DND-41 (cell line): Measurements from ENCODE around the gene IL15.
"Not testable (repeated sequence)": the region's sequence is repeated elsewhere in the genome, so short reads cannot be mapped to it uniquely, and the experiment has no call there.

ENCODE experiments used
- ATAC-seq: fragments of 200-7000 bp; cut with Tn5 transposase; 3 replicates; pipeline ENCODE4 v1.9.1; 2021; ENCODE audit warnings: low read depth; ENCODE audit not compliant: insufficient read depth
- DNase-seq: peaks from one replicate; pipeline ENCODE4 v3.0.0-alpha.2; 2020
- H2AFZ ChIP-seq: 2 replicates; pipeline ENCODE4 v1.6.0; 2012; ENCODE audit warnings: low read depth, low read length
- H3K27ac ChIP-seq: 2 replicates; pipeline ENCODE4 v1.5.1; 2012; ENCODE audit warnings: low read length, inconsistent platforms
- H3K27me3 ChIP-seq: fragments of 200-600 bp; sonication (generic); 2 replicates; pipeline ENCODE4 v1.6.0; 2012; ENCODE audit warnings: low read length, mild to moderate bottlenecking, inconsistent platforms; ENCODE audit not compliant: insufficient read depth, poor library complexity
- H3K36me3 ChIP-seq: 2 replicates; pipeline ENCODE4 v1.5.1; 2012; ENCODE audit warnings: low read length, inconsistent platforms; ENCODE audit not compliant: insufficient read depth
- H3K4me1 ChIP-seq: 2 replicates; pipeline ENCODE4 v1.5.1; 2012; ENCODE audit warnings: mild to moderate bottlenecking, low read length; ENCODE audit not compliant: insufficient read depth
- H3K4me2 ChIP-seq: 2 replicates; pipeline ENCODE4 v1.6.0; 2012; ENCODE audit warnings: mild to moderate bottlenecking, moderate library complexity, low read length, inconsistent platforms; ENCODE audit not compliant: insufficient read depth
- H3K4me3 ChIP-seq, 2 experiments: fragments of 200-600 bp in 1 of 2; shearing (Covaris generic) in 1 of 2; 2 replicates each; pipeline ENCODE4 v1.5.1; 2012 to 2016; ENCODE audit warnings: inconsistent platforms in 2 of 2, low read length in 2 of 2, mild to moderate bottlenecking in 2 of 2, low read depth in 1 of 2, moderate library complexity in 1 of 2
- H3K79me2 ChIP-seq: 2 replicates; pipeline ENCODE4 v1.6.0; 2012; ENCODE audit warnings: low read length, inconsistent platforms; ENCODE audit not compliant: insufficient read depth
- H3K9ac ChIP-seq: 2 replicates; pipeline ENCODE4 v1.6.0; 2012; ENCODE audit warnings: low read depth, mild to moderate bottlenecking, inconsistent platforms, low read length, moderate library complexity
- H3K9me3 ChIP-seq: 2 replicates; pipeline ENCODE4 v1.5.1; 2012; ENCODE audit warnings: low read length, moderate library complexity, mild to moderate bottlenecking, inconsistent platforms; ENCODE audit not compliant: insufficient read depth, severe bottlenecking
- H4K20me1 ChIP-seq: 2 replicates; pipeline ENCODE4 v1.6.0; 2012; ENCODE audit warnings: low read length; ENCODE audit not compliant: insufficient read depth
- EZH2 ChIP-seq: IDR thresholded peaks from 3 replicates; pipeline ENCODE4 v1.6.1; 2012; ENCODE audit warnings: borderline replicate concordance, low read depth, mild to moderate bottlenecking, moderate library complexity, low read length, inconsistent platforms; ENCODE audit not compliant: severe bottlenecking
- TF ChIP-seq, protein P1 (sequence below): IDR thresholded peaks from 2 replicates; pipeline ENCODE4 v1.5.1; 2012; ENCODE audit warnings: borderline replicate concordance, low read length, moderate library complexity, mild to moderate bottlenecking; ENCODE audit not compliant: poor library complexity, severe bottlenecking; ENCODE audit errors: extremely low read depth

Gene IL15

DNA sequence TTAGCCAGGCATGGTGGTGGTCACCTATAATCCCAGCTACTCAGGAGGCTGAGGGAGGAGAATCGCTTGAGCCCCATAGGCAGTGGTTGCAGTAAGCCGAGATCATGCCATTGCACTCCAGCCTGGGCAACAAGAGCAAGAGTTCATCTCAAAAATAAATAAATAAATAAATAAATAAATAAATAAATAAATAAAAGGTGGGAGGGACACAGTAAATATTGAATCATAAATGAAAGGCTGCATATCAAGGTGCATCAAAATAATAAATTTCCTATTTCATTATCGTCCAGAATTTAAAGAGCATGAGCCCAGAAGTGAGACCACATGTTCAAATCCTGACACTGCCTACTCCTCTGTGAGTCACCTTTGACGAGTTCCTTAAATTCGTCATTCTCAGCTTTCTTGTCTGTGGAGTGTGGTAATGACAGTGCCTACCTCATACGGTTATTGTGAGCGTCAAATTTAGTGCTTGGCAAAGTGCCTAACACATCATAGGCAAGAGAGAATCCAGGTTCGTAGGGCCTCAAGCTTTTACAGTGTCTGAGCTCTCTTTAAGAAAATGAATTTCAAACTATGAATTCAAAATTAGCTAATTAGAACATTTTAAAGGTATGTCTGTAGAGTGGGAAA, 49.9 kb downstream of the IL15 start:
- no peak overlapping the region for H3K9ac ChIP-seq
- no peaks in the 10 kb centered on the region for H3K4me1 ChIP-seq
- no peak overlapping the region for H3K27ac ChIP-seq
- ATAC-seq (no peak), DNase-seq (no peak)
- no peaks in the 10 kb centered on the region for H3K9me3 ChIP-seq
- H3K36me3 ChIP-seq, result no peaks in the 10 kb centered on the region
- no peak overlapping the region for H2AFZ ChIP-seq
- H4K20me1 ChIP-seq, result no peaks in the 10 kb centered on the region
- no peaks in the 10 kb centered on the region for H3K79me2 ChIP-seq
- no peak overlapping the region for H3K4me2 ChIP-seq
- TF ChIP-seq, protein P1, sequence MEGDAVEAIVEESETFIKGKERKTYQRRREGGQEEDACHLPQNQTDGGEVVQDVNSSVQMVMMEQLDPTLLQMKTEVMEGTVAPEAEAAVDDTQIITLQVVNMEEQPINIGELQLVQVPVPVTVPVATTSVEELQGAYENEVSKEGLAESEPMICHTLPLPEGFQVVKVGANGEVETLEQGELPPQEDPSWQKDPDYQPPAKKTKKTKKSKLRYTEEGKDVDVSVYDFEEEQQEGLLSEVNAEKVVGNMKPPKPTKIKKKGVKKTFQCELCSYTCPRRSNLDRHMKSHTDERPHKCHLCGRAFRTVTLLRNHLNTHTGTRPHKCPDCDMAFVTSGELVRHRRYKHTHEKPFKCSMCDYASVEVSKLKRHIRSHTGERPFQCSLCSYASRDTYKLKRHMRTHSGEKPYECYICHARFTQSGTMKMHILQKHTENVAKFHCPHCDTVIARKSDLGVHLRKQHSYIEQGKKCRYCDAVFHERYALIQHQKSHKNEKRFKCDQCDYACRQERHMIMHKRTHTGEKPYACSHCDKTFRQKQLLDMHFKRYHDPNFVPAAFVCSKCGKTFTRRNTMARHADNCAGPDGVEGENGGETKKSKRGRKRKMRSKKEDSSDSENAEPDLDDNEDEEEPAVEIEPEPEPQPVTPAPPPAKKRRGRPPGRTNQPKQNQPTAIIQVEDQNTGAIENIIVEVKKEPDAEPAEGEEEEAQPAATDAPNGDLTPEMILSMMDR, result no peak
- TF ChIP-seq EZH2, result no peak
- no peaks in the 10 kb centered on the region for H3K27me3 ChIP-seq
- H3K4me3 ChIP-seq, result no peak overlapping the region

DNA sequence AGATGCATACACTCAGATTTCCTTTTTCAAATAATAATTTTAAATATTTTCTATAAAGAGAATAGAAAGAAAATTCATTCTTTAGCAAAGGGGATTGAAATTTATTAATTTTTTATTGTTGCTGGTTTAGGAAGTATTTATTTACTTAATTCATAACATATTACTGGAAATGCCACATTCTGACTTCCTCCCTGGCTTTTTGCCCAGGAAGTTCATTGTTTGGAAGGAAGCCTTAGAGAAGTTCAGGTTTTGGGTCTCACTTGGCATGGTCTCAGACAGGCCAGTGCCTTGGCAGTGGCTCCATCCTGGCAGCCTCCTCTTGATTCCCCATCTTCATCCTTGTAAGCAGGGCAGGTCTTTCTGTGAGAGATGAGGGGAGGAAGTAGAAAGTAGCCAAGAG, 50.5 kb downstream of the IL15 start:
- Histone ChIP-seq H3K27me3 (no peaks in the 10 kb centered on the region), H3K4me1 (no peaks in the 10 kb centered on the region), H4K20me1 (no peaks in the 10 kb centered on the region), H2AFZ (no peak overlapping the region), H3K9me3 (no peaks in the 10 kb centered on the region), H3K4me2 (no peak overlapping the region), H3K27ac (no peak overlapping the region), H3K9ac (no peak overlapping the region), H3K4me3 (no peak overlapping the region), H3K36me3 (no peaks in the 10 kb centered on the region), H3K79me2 (no peaks in the 10 kb centered on the region)
- TF ChIP-seq, protein P1, result no peak
- no peak for TF ChIP-seq EZH2
- DNase-seq (no peak), ATAC-seq (no peak)

DNA sequence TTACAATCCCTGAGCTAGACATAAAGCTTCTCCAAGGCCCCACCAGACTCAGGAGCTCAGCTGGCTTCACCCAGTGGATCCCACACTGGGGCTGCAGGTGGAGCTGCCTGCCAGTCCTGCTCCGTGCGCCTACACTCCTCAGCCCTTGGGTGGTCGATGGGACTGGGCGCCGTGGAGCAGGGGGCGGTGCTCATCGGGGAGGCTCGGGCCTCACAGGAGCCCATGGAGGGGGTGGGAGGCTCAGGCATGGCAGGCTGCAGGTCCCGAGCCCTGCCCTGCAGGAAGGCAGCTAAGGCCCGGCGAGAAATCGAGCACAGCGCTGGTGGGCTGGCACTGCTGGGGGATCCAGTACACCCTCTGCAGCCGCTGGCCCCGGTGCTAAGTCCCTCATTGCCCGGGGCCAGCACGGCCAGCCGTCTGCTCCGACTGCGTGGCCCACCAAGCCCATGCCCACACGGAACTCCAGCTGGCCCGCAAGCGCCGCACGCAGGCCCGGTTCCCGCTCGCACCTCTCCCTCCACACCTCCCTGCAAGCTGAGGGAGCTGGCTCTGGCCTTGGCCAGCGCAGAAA, 53.4 kb downstream of the IL15 start:
- not testable (repeated sequence) for H3K27ac ChIP-seq, H2AFZ ChIP-seq, H3K9ac ChIP-seq, H3K4me2 ChIP-seq, H4K20me1 ChIP-seq, H3K79me2 ChIP-seq, DNase-seq, H3K4me1 ChIP-seq, H3K9me3 ChIP-seq, H3K4me3 ChIP-seq, ATAC-seq, H3K36me3 ChIP-seq, H3K27me3 ChIP-seq

DNA sequence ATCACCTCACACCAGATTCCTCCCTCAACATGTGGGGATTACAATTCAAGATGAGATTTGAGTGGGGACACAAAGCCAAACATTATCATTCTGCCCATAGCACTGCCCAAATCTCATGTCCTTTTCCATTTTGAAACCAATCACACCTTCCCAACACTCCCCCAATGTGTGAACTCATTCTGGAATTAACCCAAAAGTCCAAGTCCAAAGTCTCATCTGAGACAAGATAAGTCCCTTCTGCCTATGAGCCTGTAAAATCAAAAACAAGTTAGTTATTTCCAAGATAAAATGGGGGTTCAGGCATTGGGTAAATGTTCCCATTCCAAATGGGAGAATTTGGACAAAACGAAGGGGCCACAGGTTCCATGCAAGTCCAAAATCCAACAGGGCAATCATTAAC, 54.9 kb downstream of the IL15 start:
- not testable (repeated sequence) for H3K79me2 ChIP-seq, H3K27ac ChIP-seq, H3K9ac ChIP-seq, H3K4me1 ChIP-seq, H3K9me3 ChIP-seq, ATAC-seq, DNase-seq, H4K20me1 ChIP-seq, H3K4me3 ChIP-seq, H3K4me2 ChIP-seq, H3K36me3 ChIP-seq, H3K27me3 ChIP-seq, H2AFZ ChIP-seq
